AG09319 (cell line): Measurements from ENCODE around the gene MAN2A2.

Source experiments
- DNase-seq: peaks from one replicate; pipeline ENCODE4 v3.0.0-alpha.2; 2010; ENCODE audit warnings: low read depth; ENCODE audit errors: extremely low read depth
- CTCF ChIP-seq: IDR thresholded peaks from 2 replicates; pipeline ENCODE4 v1.5.1; 2011; ENCODE audit warnings: low read depth, mild to moderate bottlenecking, inconsistent platforms, low read length, moderate library complexity

The MAN2A2 gene

DNA sequence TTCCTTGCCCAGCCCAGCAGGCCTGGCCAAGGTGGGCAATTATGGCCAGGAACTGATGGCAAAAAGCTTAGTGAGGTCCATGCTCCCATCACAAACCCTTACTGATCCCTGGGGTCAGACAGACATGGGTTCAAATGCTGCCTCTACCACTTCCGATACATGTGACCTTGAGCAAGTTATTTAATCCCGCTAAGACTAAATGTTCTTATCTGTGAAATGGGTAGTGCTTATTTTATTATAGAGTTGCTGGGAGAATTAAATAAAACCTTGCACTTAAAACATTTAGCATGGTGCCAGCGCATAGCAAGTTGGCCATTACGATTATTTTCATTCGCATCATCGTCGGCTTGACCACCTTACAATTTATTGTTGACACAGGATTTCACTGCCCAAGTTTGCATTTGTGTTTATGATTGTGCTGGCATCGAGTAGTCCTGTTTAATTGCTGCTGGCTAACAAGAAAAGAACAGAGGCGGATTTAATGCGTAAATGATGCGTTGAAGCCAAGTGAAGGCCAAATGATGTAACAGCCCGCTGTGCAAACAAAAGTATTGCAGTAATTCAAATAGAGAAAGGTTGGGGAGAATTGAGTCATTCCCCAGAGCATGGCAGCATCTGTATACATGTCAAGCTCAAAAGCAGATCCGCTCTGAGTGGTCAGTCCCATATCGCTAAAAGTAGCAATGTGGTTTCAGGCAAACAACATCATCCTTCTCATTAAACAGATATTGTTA lies 42.0 kb upstream of the MAN2A2 start:
- DNase-seq = no peak
- no peak for TF ChIP-seq CTCF

DNA sequence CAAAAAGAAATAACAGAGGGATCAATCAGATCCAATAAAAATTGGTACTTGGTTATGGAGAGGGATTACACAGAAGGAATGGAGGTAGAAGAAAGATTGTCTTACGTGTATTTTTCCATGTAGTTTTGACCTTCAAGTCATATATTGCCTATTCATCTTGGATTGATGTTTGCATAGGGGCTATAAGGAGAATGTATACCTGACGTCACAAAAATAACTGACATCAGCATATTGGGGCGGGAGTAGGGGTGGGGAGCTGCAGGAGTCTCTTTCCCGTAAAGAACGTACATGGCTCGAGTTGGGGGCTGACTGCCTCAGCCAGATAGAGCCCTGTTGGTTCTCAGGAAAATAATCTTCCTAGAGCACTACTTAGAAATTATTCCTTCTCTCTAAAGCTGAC lies 40.6 kb upstream of the MAN2A2 start:
- DNase-seq = no peak
- no peak for TF ChIP-seq CTCF

DNA sequence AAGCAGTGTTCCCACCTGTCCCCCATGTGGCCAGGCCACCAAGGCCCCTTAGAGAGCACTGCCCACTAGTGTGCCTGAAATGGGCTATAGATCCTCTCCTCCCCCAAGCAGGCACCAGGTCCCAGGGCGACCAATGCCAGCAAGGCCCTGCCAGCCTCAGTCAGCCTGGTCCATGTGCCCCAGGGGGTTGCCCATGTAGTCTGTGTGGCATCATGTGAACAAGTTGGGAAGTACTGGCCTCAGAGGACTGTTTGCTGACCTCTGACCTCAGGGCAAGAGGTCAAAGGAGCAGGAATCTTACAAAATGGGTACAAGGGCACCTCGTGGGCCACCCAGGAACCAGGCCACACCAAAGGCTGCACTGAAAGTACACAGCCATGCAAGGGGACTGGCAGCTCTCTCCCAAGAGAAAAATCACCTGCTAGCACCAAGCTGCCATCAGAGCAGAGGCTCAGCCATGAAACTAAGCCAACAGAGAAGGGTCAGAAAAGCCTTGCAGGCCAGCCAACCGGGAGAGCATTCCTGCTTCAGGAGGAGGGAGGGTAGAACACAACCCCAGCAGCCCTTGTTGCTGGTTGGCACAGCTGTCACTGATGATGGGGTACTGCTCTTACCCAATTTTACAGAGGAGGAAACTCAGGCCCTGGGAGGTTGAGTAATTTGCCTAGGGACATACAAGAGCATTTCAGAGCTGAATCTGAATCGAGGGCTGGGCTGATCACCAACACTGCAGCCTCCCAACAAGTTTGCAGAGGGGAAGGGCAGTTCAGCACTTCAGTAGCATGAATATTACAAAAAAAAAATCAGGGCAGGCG lies 39.9 kb upstream of the MAN2A2 start:
- no peak for DNase-seq
- no peak for TF ChIP-seq CTCF

- no peak for DNase-seq
- no peak for TF ChIP-seq CTCF
These were observed 39.1 kb upstream of the MAN2A2 start for GRCh38 chr15:90863987-90864386.

GRCh38 chr15:90864507-90864906 lies 38.6 kb upstream of the MAN2A2 start:
- no peak for TF ChIP-seq CTCF
- DNase-seq = no peak

GRCh38 chr15:90865702-90866101 lies 37.4 kb upstream of the MAN2A2 start:
- TF ChIP-seq CTCF = no peak
- DNase-seq = no peak

DNA sequence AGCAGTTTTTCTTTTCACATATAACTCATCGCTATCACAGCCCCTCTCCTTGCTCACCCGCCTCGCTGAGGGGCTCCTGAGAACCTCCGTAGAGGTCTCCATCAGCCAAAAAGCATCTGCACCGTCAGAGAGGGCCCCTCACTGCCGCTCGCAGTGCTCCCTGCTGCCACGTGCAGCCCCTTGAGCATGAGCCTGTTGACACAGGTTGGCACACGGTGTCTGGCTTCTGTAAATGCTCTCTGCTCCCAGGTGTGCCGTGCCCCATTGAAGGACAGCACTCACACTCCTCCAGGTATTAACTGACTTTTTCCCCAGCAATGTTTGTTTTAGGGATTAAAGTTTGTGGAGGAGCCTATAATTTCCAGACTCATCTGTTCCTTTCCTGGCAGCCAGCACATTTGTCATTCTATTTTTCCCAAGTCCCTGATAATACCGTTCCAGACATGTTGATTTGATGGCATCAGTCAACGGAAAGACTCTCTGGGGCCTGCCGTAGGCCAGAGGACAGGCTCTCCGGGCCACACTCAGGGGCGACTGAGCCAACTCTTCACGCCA lies 36.9 kb upstream of the MAN2A2 start:
- no peak for TF ChIP-seq CTCF
- no peak for DNase-seq
